Measurements from ENCODE around the gene SLC19A1.

DNA sequence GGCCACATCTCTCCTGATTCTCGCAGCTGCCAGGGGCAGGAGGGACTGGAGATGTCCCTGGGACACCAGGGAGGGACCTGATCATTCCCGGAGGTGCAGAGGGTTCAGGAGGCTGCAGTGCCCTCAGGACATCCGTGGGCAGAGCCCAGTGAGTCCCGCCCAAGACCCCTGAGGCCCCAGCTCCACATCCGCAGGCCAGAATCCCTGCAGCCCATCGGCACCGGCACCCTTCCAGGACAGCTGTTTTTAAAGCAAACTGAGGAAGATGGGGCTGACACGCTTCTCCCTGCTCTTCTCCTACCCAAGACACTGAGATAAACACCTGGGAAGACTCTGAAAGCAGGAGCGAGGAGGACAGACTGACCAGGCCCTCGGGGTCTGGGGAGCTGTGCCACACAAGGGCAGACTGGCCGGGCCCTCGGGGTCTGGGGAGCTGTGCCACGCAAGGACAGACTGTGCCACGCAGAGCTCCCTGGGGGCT is 25.5 kb downstream of the SLC19A1 start:
- TF ChIP-seq CTCF (IDR thresholded peaks at IDR 0.05; ENCODE audit: borderline replicate concordance, extremely low read depth, low read length, poor library complexity, severe bottlenecking) (no peak), EZH2 (IDR thresholded peaks at IDR 0.05; ENCODE audit: borderline replicate concordance, low read depth, low read length, severe bottlenecking) (no peak)
